GM12891 (cell line): Measurements from ENCODE around the gene AKAP9.

ENCODE experiments used
- POLR2A ChIP-seq: IDR thresholded peaks from 2 replicates; pipeline ENCODE4 v1.6.1; 2011; ENCODE audit warnings: low read depth, low read length, control low read depth
- POLR2AphosphoS5 ChIP-seq: IDR thresholded peaks from 2 replicates; pipeline ENCODE4 v1.6.1; 2011; ENCODE audit warnings: low read depth, low read length, control low read depth

- TF ChIP-seq POLR2AphosphoS5 = no peak
- TF ChIP-seq POLR2A = no peak
These were observed 65.4 kb downstream of the AKAP9 start for GRCh38 chr7:92006046-92006445.
